ENCODE measurements around the gene SULT1B1.

DNA sequence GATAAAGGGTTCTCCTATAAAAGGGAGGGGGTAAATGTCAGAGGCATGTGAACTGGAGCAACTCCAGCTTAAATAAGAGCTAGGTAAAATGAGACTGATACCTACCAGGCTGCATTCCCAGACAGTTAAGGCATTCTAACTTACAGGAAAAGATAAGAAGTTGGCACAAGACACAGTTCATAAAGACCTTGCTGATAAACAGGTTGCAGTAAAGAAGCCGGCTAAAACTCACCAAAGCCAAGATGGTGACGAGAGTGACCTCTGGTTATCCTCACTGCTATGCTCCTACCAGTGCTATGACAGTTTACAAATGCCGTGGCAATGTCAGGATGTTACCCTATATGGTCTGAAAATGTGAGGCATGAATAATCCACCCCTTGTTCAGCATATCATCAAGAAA lies 13.1 kb upstream of the SULT1B1 start:
- TF ChIP-seq, protein P1, sequence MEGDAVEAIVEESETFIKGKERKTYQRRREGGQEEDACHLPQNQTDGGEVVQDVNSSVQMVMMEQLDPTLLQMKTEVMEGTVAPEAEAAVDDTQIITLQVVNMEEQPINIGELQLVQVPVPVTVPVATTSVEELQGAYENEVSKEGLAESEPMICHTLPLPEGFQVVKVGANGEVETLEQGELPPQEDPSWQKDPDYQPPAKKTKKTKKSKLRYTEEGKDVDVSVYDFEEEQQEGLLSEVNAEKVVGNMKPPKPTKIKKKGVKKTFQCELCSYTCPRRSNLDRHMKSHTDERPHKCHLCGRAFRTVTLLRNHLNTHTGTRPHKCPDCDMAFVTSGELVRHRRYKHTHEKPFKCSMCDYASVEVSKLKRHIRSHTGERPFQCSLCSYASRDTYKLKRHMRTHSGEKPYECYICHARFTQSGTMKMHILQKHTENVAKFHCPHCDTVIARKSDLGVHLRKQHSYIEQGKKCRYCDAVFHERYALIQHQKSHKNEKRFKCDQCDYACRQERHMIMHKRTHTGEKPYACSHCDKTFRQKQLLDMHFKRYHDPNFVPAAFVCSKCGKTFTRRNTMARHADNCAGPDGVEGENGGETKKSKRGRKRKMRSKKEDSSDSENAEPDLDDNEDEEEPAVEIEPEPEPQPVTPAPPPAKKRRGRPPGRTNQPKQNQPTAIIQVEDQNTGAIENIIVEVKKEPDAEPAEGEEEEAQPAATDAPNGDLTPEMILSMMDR (IDR thresholded peaks at IDR 0.05; ENCODE audit: low read length) = no peak
- TF ChIP-seq EZH2 (IDR thresholded peaks at IDR 0.05; ENCODE audit: borderline replicate concordance, low read length) = no peak

All from OCI-LY1 (cell line).